Measurements from ENCODE around the gene CNGB1. TPM values are rescaled to one million over a fixed set of nuclear protein-coding genes. Genes with fewer than 3 reads are reported as not detected.

Gene CNGB1
- total RNA-seq, 3 donors from 2014 or later = 0.14 to 2.0 (median 0.55) TPM

DNA sequence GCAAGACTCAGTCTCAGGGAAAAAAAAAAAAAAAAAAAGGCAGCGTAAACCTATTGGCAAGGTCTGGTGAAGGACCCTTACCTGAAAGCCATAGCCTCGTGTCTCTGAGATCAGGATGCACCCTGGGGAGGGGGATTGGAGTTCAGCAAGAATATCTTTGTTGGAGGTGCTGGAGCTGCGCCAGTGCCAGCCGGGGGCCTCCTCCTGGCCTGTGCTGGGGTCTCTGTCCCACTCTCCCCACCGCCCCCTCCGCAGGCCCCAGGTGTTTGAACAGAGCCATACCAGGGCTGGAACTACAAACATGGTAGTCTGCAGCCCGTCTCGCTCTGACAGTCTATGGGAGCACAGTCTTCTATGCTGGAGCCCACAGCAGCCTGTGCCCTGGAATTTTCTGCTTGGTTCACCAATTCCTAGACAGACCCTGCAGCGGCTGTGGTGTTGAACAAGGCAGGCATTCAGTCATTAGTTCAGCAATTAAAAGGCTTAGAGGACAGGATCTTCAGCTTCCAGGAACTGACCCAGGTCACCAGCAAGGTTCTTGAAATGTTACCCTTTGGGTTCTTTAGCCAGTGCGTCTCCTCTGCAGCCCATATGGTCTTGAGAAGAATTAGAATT lies 126.4 kb downstream of the CNGB1 start:
- Histone ChIP-seq H3K4me3 (no peak overlapping the region), H3K4me1 (ENCODE audit: low read depth) (no peaks in the 10 kb centered on the region), H3K36me3 (ENCODE audit: low read depth) (no peaks in the 10 kb centered on the region), H3K9me3 (no peaks in the 10 kb centered on the region)
- ATAC-seq (no peak), DNase-seq (no peak)
- intact Hi-C loops (cut with DNase I, micrococcal nuclease) = no loop called here
- TF ChIP-seq, protein P1, sequence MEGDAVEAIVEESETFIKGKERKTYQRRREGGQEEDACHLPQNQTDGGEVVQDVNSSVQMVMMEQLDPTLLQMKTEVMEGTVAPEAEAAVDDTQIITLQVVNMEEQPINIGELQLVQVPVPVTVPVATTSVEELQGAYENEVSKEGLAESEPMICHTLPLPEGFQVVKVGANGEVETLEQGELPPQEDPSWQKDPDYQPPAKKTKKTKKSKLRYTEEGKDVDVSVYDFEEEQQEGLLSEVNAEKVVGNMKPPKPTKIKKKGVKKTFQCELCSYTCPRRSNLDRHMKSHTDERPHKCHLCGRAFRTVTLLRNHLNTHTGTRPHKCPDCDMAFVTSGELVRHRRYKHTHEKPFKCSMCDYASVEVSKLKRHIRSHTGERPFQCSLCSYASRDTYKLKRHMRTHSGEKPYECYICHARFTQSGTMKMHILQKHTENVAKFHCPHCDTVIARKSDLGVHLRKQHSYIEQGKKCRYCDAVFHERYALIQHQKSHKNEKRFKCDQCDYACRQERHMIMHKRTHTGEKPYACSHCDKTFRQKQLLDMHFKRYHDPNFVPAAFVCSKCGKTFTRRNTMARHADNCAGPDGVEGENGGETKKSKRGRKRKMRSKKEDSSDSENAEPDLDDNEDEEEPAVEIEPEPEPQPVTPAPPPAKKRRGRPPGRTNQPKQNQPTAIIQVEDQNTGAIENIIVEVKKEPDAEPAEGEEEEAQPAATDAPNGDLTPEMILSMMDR (IDR thresholded peaks at IDR 0.05) = no peak

DNA sequence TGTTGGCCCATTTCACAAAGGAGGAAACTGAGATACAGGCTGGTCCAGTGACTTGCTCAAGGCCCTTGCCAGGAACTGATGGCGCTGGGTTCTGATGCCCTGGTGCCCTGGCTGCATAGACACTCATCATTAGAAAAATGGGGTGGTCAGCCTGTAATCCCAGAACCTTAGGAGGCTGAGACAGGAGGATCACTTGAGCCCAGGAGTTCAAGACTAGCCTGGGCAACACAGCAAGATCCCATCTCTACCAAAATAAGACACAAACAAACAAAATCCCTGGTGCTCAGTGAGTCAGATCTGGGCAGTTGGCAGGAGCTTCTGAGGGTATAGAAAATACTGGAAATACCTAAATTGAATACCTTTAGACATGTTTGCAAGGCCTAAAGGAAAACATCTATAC lies 127.5 kb downstream of the CNGB1 start:
- TF ChIP-seq, protein P1 (IDR thresholded peaks at IDR 0.05) = no peak
- intact Hi-C loops (cut with DNase I, micrococcal nuclease) = no loop called here
- Histone ChIP-seq H3K36me3 (ENCODE audit: low read depth) (no peaks in the 10 kb centered on the region), H3K4me1 (ENCODE audit: low read depth) (no peaks in the 10 kb centered on the region), H3K9me3 (no peaks in the 10 kb centered on the region), H3K4me3 (no peak overlapping the region)
- no peak for ATAC-seq
- no peak for DNase-seq

DNA sequence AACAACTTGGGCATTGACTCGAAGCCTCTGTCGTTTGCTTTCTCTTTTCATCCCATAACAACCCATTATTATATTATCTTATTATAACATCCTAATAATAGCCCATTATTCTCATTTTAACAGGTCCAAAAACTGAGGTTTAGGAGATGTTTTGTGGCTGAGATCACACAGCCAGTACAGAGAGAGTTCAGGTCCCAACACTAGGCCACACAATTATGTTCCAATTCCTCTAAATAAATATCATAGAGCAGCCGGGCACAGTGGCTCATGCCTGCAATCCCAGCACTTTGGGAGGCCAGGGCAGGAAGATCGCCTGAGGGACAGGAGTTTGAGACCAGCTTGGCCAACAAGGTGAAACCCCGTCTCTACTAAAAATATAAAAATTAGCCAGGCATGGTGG lies 128.3 kb downstream of the CNGB1 start:
- Histone ChIP-seq H3K4me1 (ENCODE audit: low read depth) (no peaks in the 10 kb centered on the region), H3K4me3 (no peak overlapping the region), H3K36me3 (ENCODE audit: low read depth) (no peaks in the 10 kb centered on the region), H3K9me3 (no peaks in the 10 kb centered on the region)
- TF ChIP-seq, protein P1 (IDR thresholded peaks at IDR 0.05) = no peak
- DNase-seq = no peak
- intact Hi-C loops (cut with DNase I, micrococcal nuclease) = no loop called here
- no peak for ATAC-seq

DNA sequence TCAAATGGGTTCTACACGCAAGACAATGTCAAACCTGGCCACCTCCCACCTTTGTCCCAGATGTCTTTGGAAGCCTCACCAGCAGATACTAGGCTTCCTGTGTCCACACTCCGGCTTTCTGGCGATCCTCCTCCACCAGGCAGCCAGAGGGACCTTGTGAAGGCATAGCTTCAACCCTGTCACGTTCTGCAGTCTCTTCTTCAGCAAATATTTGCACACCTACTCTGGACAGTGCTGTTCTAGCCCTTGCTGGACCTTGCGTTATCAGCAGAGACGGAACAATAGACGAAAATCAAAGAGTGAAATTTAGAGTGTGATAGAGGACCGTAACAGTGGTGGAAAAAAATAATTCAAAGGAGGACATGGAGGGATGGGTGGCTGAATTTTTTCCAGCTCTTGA lies 130.1 kb downstream of the CNGB1 start:
- H3K36me3 ChIP-seq (ENCODE audit: low read depth) = no peaks in the 10 kb centered on the region
- no peaks in the 10 kb centered on the region for H3K4me1 ChIP-seq (ENCODE audit: low read depth)
- DNase-seq (no peak), ATAC-seq (no peak)
- no peak overlapping the region for H3K4me3 ChIP-seq
- TF ChIP-seq, protein P1 (IDR thresholded peaks at IDR 0.05) = no peak
- intact Hi-C loops (cut with DNase I, micrococcal nuclease) = no loop called here
- H3K9me3 ChIP-seq = no peaks in the 10 kb centered on the region

DNA sequence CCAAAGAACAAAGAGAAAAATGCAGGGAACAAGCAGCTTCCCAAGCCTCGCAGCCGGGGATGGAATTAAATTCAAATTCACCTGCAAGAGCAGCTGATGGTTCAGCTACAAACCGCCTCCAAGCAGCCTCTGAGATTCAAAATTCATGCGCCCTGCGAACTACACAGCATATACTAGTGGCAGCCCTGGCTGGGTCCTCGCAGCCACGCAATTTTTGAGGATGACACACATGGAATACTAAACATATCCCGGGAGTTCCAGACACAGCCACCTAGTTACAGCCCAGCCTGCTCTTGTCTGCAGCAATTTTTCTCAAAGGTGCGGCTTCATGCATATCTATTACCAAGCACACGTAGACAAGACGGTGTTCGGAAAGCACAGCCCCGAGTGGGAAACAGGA lies 132.8 kb downstream of the CNGB1 start:
- Histone ChIP-seq H3K36me3 (ENCODE audit: low read depth) (no peaks in the 10 kb centered on the region), H3K4me3 (no peak overlapping the region), H3K9me3 (no peaks in the 10 kb centered on the region), H3K4me1 (ENCODE audit: low read depth) (no peaks in the 10 kb centered on the region)
- no peak for ATAC-seq
- DNase-seq = no peak
- intact Hi-C loops (cut with DNase I, micrococcal nuclease) = no loop called here
- TF ChIP-seq, protein P1 (IDR thresholded peaks at IDR 0.05) = no peak

Measured in mucosa of descending colon (tissue), 3 donors.